Measurements from ENCODE around the gene CPS1. TPM values are rescaled to one million over a fixed set of nuclear protein-coding genes. Genes with fewer than 3 reads are reported as not detected.

CPS1 gene
- total RNA-seq, 2 donors from 2014 or later = 3.4 to 3.5 TPM

GRCh38 chr2:210593166-210593565 lies 36.8 kb downstream of the CPS1 start:
- DNase-seq (ENCODE audit: low spot score) (no peak), ATAC-seq (ENCODE audit: insufficient number of reproducible peaks, low FRiP score, low read depth) (no peak)
- H3K27me3 ChIP-seq (replicated peaks; ENCODE audit: insufficient read depth) = no peaks in the 10 kb centered on the region
- H3K4me3 ChIP-seq = no peak overlapping the region
- no peaks in the 10 kb centered on the region for H3K36me3 ChIP-seq
- no peaks in the 10 kb centered on the region for H3K4me1 ChIP-seq (ENCODE audit: control insufficient read depth in 1 of 2, low read depth in 2 of 2)
- H3K27ac ChIP-seq = no peak overlapping the region
- H3K9me3 ChIP-seq = no peaks in the 10 kb centered on the region
- TF ChIP-seq CTCF (IDR thresholded peaks at IDR 0.05) = no peak

- Histone ChIP-seq H3K27me3 (replicated peaks; ENCODE audit: insufficient read depth) (no peaks in the 10 kb centered on the region), H3K4me1 (ENCODE audit: control insufficient read depth in 1 of 2, low read depth in 2 of 2) (no peaks in the 10 kb centered on the region), H3K27ac (no peak overlapping the region), H3K4me3 (no peak overlapping the region), H3K9me3 (no peaks in the 10 kb centered on the region), H3K36me3 (no peaks in the 10 kb centered on the region)
- ATAC-seq (ENCODE audit: insufficient number of reproducible peaks, low FRiP score, low read depth) = no peak
- DNase-seq (ENCODE audit: low spot score) = no peak
- no peak for TF ChIP-seq CTCF (IDR thresholded peaks at IDR 0.05)
Measured at GRCh38 chr2:210598219-210598618, 41.8 kb downstream of the CPS1 start.

- Histone ChIP-seq H3K9me3 (no peaks in the 10 kb centered on the region), H3K27me3 (replicated peaks; ENCODE audit: insufficient read depth) (no peaks in the 10 kb centered on the region), H3K36me3 (no peaks in the 10 kb centered on the region), H3K4me1 (ENCODE audit: control insufficient read depth in 1 of 2, low read depth in 2 of 2) (no peaks in the 10 kb centered on the region), H3K4me3 (no peak overlapping the region), H3K27ac (no peak overlapping the region)
- no peak for ATAC-seq (ENCODE audit: insufficient number of reproducible peaks, low FRiP score, low read depth)
- no peak for TF ChIP-seq CTCF (IDR thresholded peaks at IDR 0.05)
- no peak for DNase-seq (ENCODE audit: low spot score)
Measured at GRCh38 chr2:210599476-210599875, 43.1 kb downstream of the CPS1 start.

- ATAC-seq (ENCODE audit: insufficient number of reproducible peaks, low FRiP score, low read depth) = no peak
- TF ChIP-seq CTCF (IDR thresholded peaks at IDR 0.05) = no peak
- H3K27me3 ChIP-seq (replicated peaks; ENCODE audit: insufficient read depth) = no peaks in the 10 kb centered on the region
Measured at GRCh38 chr2:210604666-210605065, 48.3 kb downstream of the CPS1 start.

GRCh38 chr2:210606001-210606400 lies 49.6 kb downstream of the CPS1 start:
- DNase-seq (ENCODE audit: low spot score) = no peak
- Histone ChIP-seq H3K9me3 (no peaks in the 10 kb centered on the region), H3K4me3 (no peak overlapping the region), H3K4me1 (ENCODE audit: control insufficient read depth in 1 of 2, low read depth in 2 of 2) (no peaks in the 10 kb centered on the region), H3K36me3 (no peaks in the 10 kb centered on the region), H3K27me3 (replicated peaks; ENCODE audit: insufficient read depth) (no peaks in the 10 kb centered on the region), H3K27ac (no peak overlapping the region)
- no peak for TF ChIP-seq CTCF (IDR thresholded peaks at IDR 0.05)
- no peak for ATAC-seq (ENCODE audit: insufficient number of reproducible peaks, low FRiP score, low read depth)

More at GRCh38 chr2:210604666-210605065, 48.3 kb downstream of the CPS1 start:
- Histone ChIP-seq H3K9me3 (no peaks in the 10 kb centered on the region), H3K4me1 (ENCODE audit: control insufficient read depth in 1 of 2, low read depth in 2 of 2) (no peaks in the 10 kb centered on the region), H3K27ac (no peak overlapping the region), H3K36me3 (no peaks in the 10 kb centered on the region), H3K4me3 (no peak overlapping the region)
- DNase-seq (ENCODE audit: low spot score) = no peak
